Measurements from ENCODE around the gene RNF113B. TPM values are rescaled to one million over a fixed set of nuclear protein-coding genes. Genes with fewer than 3 reads are reported as not detected.

The RNF113B gene
- total and polyA plus RNA-seq, 2 of the 13 experiments (the other 11 are each of a cell fraction or from before 2014, with no cell fraction given) = not detected

DNA sequence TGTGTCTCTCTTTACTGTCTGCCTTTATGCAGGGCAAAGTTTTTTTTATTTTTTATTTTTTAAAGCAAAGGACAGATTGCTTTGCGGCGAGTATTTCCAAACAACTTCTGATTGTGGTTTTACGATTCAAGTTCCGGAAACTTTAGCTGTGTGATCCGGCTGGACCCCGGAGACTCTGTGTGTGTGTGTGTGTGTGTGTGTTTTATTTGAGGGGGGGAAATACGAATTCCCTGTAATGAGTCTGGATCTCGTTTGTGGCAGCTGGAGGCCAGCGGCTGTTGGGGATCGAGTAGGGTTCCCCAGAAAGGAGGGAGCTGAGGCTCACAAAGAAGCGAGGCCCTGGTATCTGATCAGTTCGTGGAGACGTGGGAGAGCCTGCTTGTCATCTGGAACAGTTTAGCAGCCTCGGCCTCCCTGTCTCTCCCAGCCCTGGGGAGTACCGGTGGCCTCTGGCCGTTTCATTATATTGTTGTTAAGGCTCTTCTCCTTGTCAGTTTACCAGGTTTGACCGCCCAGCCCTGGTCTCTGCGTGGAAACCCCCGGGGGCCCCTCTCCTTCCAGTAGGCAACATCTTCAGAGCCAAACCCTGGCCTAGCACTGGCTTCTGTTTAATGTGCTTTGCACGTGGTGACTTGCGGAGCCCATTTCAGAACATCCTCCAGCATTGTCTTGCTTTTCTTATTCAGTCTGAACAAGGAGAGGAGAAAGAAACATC lies 32.9 kb downstream of the RNF113B start (continued):
- TF ChIP-seq WIZ (CRISPR knock-in tag; IDR thresholded peaks at IDR 0.05) (no peak), ZNF746 (CRISPR knock-in tag; IDR thresholded peaks at IDR 0.05) (no peak), MED8 (CRISPR knock-in tag; IDR thresholded peaks at IDR 0.05; ENCODE audit: insufficient replicate concordance) (no peak), POLR2AphosphoS5 (IDR thresholded peaks at IDR 0.05; ENCODE audit: low read depth, low read length) (no peak), MATR3 (CRISPR knock-in tag; IDR thresholded peaks at IDR 0.05) (no peak), ZNF350 (CRISPR knock-in tag; IDR thresholded peaks at IDR 0.05; ENCODE audit: borderline replicate concordance, low read depth) (no peak), ZNF557 (CRISPR knock-in tag; IDR thresholded peaks at IDR 0.05) (no peak), PITX1 (CRISPR knock-in tag; IDR thresholded peaks at IDR 0.05) (0 out of 2 replicates have a peak, but pooled peaks have one; percentile 17)
- TF ChIP-seq, protein P1, sequence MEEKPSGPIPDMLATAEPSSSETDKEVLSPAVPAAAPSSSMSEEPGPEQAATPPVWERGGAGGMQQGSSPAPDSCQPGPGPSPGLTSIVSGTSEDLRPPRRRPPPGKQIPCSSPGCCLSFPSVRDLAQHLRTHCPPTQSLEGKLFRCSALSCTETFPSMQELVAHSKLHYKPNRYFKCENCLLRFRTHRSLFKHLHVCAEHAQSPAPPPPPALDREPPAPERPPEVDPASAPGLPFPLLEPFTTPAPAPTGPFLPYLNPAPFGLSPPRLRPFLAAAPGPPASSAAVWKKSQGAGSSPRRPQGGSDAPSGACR (CRISPR knock-in tag; IDR thresholded peaks at IDR 0.05) = no peak

DNA sequence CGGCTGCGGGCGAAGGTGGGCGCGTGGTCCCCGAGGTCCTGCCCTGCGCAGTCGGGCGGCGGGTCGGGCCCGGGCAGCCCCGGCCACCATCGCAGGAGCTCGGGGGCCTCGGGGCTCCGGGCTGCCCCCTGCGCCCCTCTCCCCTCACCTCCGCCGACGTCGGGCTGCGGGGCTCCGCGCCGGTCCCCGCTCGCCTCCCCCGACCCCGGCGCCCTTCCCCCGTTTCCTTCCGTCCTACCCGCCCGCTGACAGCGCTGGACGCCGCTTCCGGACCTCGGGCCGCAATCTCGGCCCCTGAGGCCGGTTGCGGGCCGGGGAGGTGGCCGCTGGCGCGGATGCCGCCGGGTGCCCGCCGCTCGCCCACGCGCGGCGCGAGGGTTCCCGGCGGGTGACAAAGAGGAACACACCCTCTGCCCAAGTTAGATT lies 33.5 kb downstream of the RNF113B start:
- H3K9me3 ChIP-seq (ENCODE audit: low read length) = no peaks in the 10 kb centered on the region
- H2AFZ ChIP-seq (ENCODE audit: low read length) = no peak overlapping the region
- peak overlapping the region; percentile 82 to 98 (median 92) for H3K4me3 ChIP-seq (replicated peaks in 1 of 3; ENCODE audit: insufficient read depth in 1 of 3, low read depth in 2 of 3, low read length in 3 of 3)
- FAIRE-seq = no peak
- no peak for DNase-seq (ENCODE audit: low spot score)
- H3K27me3 ChIP-seq (ENCODE audit: control insufficient read depth in 1 of 2, insufficient read depth in 2 of 2, low read length in 2 of 2) = no peaks in the 10 kb centered on the region; a peak in 1 of 5 replicates
- H3K4me2 ChIP-seq (ENCODE audit: low read depth, low read length) = peak overlapping the region; percentile 86
- WGBS (ENCODE audit: low lambda C conversion rate) = 0% methylated on average over 12 of the region's 60 CpGs
- in situ Hi-C loops (cut with HindIII; ENCODE audit: extremely low pct_ligation_motif_present, low pct_unique_long_range_greater_than_20kb) = loop anchor here (10.0 kb wide), 1 partner anchor 131 kb away; no protein-coding TSS in a partner anchor
- H3K4me1 ChIP-seq (ENCODE audit: insufficient read depth, low read length) = peaks cover 46% of the 10 kb centered on the region
- peak overlapping the region; percentile 90 for H3K9ac ChIP-seq (ENCODE audit: insufficient read depth, low read depth, low read length)
- H3K79me2 ChIP-seq (ENCODE audit: insufficient read depth, low read length) = peaks cover 58% of the 10 kb centered on the region
- H3K27ac ChIP-seq (ENCODE audit: extremely low read length, insufficient read depth, low read length) = peak overlapping the region; percentile 83
- peaks cover 37% of the 10 kb centered on the region for H4K20me1 ChIP-seq (ENCODE audit: insufficient read depth, low read length)
- CTCF ChIA-PET (ENCODE audit: low intra/inter-chr PET ratio, low total read pairs) = no interaction called here
- H3K36me3 ChIP-seq (replicated peaks in 1 of 2; ENCODE audit: control insufficient read depth in 1 of 2, insufficient read depth in 2 of 2, low read length in 2 of 2) = peaks cover 0 to 3% of the 10 kb centered on the region in 2 experiments; a peak in 1 of 5 replicates
- BruUV-seq (replicated peaks) = no TSS peak
- intact Hi-C loops (cut with micrococcal nuclease; ENCODE audit: unreplicated experiment) = loop anchor here (1.0 to 10.0 kb wide), 3 partner anchors 207 to 289 kb away; no protein-coding TSS in a partner anchor
- ATAC-seq = no peak
- POLR2A ChIA-PET = interaction anchor here (1.6 to 2.0 kb wide), 2 partner anchors 18 to 123 kb away, joined by 4 to 7 read pairs; no protein-coding TSS in a partner anchor
- TF ChIP-seq, protein P2, sequence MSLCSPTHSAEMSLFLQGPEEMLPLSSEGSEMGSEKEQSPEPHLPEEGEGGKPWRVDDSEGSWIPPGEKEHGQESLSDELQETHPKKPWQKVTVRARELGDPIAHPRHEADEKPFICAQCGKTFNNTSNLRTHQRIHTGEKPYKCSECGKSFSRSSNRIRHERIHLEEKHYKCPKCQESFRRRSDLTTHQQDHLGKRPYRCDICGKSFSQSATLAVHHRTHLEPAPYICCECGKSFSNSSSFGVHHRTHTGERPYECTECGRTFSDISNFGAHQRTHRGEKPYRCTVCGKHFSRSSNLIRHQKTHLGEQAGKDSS (CRISPR knock-in tag; IDR thresholded peaks at IDR 0.05; ENCODE audit: borderline replicate concordance, low read depth) = 0 out of 2 replicates have a peak, but pooled peaks have one; percentile 28
- TF ChIP-seq, protein P3, sequence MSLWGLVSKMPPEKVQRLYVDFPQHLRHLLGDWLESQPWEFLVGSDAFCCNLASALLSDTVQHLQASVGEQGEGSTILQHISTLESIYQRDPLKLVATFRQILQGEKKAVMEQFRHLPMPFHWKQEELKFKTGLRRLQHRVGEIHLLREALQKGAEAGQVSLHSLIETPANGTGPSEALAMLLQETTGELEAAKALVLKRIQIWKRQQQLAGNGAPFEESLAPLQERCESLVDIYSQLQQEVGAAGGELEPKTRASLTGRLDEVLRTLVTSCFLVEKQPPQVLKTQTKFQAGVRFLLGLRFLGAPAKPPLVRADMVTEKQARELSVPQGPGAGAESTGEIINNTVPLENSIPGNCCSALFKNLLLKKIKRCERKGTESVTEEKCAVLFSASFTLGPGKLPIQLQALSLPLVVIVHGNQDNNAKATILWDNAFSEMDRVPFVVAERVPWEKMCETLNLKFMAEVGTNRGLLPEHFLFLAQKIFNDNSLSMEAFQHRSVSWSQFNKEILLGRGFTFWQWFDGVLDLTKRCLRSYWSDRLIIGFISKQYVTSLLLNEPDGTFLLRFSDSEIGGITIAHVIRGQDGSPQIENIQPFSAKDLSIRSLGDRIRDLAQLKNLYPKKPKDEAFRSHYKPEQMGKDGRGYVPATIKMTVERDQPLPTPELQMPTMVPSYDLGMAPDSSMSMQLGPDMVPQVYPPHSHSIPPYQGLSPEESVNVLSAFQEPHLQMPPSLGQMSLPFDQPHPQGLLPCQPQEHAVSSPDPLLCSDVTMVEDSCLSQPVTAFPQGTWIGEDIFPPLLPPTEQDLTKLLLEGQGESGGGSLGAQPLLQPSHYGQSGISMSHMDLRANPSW (CRISPR knock-in tag; IDR thresholded peaks at IDR 0.05; ENCODE audit: borderline replicate concordance) = no peak
- TF ChIP-seq PHF8 (CRISPR knock-in tag; IDR thresholded peaks at IDR 0.05) = 0 out of 2 replicates have a peak, but pooled peaks have one; percentile 32
- no peak for TF ChIP-seq ZSCAN9 (CRISPR knock-in tag; IDR thresholded peaks at IDR 0.05; ENCODE audit: borderline replicate concordance)
- TF ChIP-seq, protein P4, sequence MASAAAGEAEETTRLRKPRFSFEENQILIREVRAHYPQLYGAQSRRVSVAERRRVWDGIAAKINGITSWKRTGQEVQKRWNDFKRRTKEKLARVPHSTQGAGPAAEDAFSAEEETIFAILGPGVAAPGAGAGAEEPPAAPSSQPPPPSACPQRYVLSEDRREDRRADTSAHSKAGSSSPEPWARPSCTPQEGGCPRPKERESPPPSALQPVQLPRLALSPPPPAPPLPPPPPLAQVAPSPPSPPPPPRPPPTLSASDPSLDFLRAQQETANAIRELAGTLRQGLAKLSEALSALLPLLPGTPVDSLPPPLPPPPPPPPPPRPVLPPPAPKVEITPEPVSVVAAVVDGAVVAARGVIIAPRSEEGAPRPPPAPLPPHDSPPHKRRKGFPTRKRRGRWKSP (CRISPR knock-in tag; IDR thresholded peaks at IDR 0.05) = no peak
- TF ChIP-seq RBFOX2 (IDR thresholded peaks at IDR 0.05; ENCODE audit: low read depth, low read length) = peak; percentile 77
- no peak for TF ChIP-seq ARNTL (CRISPR knock-in tag; IDR thresholded peaks at IDR 0.05)
- TF ChIP-seq TOE1 (CRISPR knock-in tag; IDR thresholded peaks at IDR 0.05) = no peak
- TF ChIP-seq REL (CRISPR knock-in tag; conservative IDR thresholded peaks at IDR 0.05) = 0 out of 2 replicates have a peak, but pooled peaks have one; percentile 3
